ENCODE results near the gene ZNF106.

- TF ChIP-seq CTCF (IDR thresholded peaks at IDR 0.05) (no peak), POLR2A (IDR thresholded peaks at IDR 0.05) (no peak)
Observed at GRCh38 chr15:42494998-42495360, 4.0 kb upstream of the ZNF106 start.

All from adrenal gland (tissue), 5 donors.